ENCODE measurements around the gene LILRB2. TPM values are rescaled to one million over a fixed set of nuclear protein-coding genes. Genes with fewer than 3 reads are reported as not detected.

Gene LILRB2
- total RNA-seq, 1 donor from 2014 or later: 1.8 TPM

Small RNA genes lying within 50 kb of the gene (microRNA-seq; reads per million reads assigned to microRNA genes)
- gene MIR4752: not detected

Other genes with a start within 250 kb of the LILRB2 start
- gene VSTM1, start 217.2 kb downstream of the LILRB2 start, total RNA-seq: not detected
- gene TARM1, start 199.7 kb downstream of the LILRB2 start, total RNA-seq: not detected
- 0.54 TPM for gene OSCAR, start 180.3 kb downstream of the LILRB2 start, total RNA-seq
- 493 TPM for gene NDUFA3, start 178.3 kb downstream of the LILRB2 start, total RNA-seq
- gene TFPT, start 165.5 kb downstream of the LILRB2 start, total RNA-seq: 9.4 TPM
- gene PRPF31, start 165.4 kb downstream of the LILRB2 start, total RNA-seq: 39.9 TPM
- gene CNOT3, start 143.3 kb downstream of the LILRB2 start, total RNA-seq: 17.6 TPM
- 6.5 TPM for gene LENG1, start 121.4 kb downstream of the LILRB2 start, total RNA-seq
- 0.91 TPM for gene TMC4, start 108.0 kb downstream of the LILRB2 start, total RNA-seq
- 12.7 TPM for gene MBOAT7, start 91.5 kb downstream of the LILRB2 start, total RNA-seq
- gene TSEN34, start 89.8 kb downstream of the LILRB2 start, total RNA-seq: 14.3 TPM
- gene RPS9, start 80.3 kb downstream of the LILRB2 start, total RNA-seq: 651 TPM
- 3.6 TPM for gene LILRB3, start 58.1 kb downstream of the LILRB2 start, total RNA-seq
- gene LILRA6, start 38.3 kb downstream of the LILRB2 start, total RNA-seq: 1.8 TPM
- gene LILRB5, start 23.8 kb downstream of the LILRB2 start, total RNA-seq: 7.7 TPM
- 1.3 TPM for gene LILRA5, start 32.1 kb upstream of the LILRB2 start, total RNA-seq
- not detected for gene LILRA4, start 58.1 kb upstream of the LILRB2 start, total RNA-seq
- 6.3 TPM for gene LAIR1, start 83.8 kb upstream of the LILRB2 start, total RNA-seq
- 1.5 TPM for gene TTYH1, start 134.4 kb upstream of the LILRB2 start, total RNA-seq
- 56.0 TPM for gene LENG8, start 168.1 kb upstream of the LILRB2 start, total RNA-seq
- gene LENG9, start 182.7 kb upstream of the LILRB2 start, total RNA-seq: 1.1 TPM
- 11.6 TPM for gene CDC42EP5, start 192.2 kb upstream of the LILRB2 start, total RNA-seq
- gene LAIR2, start 221.7 kb upstream of the LILRB2 start, total RNA-seq: not detected